AML-193 (cell line): ENCODE results near the gene BCKDHB.
A peak's percentile ranks its signal among the peaks of the same experiment; 100 is the strongest.
"Not testable (repeated sequence)": the region's sequence is repeated elsewhere in the genome, so short reads cannot be mapped to it uniquely, and the experiment has no call there.

Source experiments
- DNase-seq, 2 experiments: peaks; one replicate each; lab custom pipeline; 2025; lab: John Stamatoyannopoulos, UW

BCKDHB gene

DNA sequence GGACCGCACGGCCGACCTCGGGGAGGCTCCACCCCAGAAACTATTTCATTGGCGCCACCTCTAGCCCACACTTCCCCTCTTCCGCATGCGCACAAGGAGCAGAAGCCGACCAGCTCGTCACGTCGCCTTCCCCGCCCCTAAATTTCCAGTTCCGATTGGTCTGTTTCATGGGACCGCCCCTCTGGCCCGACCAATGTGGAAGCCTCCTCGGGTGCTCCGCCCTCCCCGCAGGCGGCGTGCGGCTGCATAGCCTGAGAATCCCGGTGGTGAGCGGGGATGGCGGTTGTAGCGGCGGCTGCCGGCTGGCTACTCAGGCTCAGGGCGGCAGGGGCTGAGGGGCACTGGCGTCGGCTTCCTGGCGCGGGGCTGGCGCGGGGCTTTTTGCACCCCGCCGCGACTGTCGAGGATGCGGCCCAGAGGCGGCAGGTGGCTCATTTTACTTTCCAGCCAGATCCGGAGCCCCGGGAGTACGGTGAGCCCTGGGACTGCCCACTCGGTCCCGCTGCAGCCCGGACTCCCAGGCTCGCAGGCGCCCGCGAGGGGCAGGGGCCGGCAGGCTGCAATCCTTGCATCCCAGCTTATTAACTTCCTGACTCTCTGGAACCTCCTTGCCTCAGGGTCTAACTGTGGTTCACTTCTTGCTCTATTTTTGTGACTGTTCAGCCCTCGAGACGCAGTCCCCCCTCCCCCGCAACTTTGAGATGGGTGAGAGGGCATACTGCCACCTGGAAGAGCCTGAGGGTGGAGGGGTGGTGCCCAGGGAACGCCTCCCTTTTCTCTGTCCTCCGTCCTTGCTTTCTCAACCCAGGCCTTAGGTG lies at the start of gene BCKDHB:
Gene BCKDHB (plus strand): TSS at position 254 of the 818 bp plus-strand sequence. CDS start 23 bp downstream, at position 277.
- peak; percentile 99 to 100 for DNase-seq

- DNase-seq = no peak
These were observed 45.7 kb upstream of the BCKDHB start for GRCh38 chr6:80060774-80061173.

GRCh38 chr6:80068146-80068545 lies 38.3 kb upstream of the BCKDHB start:
- not testable (repeated sequence) for DNase-seq

- not testable (repeated sequence) for DNase-seq
These were observed 36.0 kb upstream of the BCKDHB start for GRCh38 chr6:80070431-80070830.

GRCh38 chr6:80077067-80077466 lies 29.4 kb upstream of the BCKDHB start:
- DNase-seq = no peak

GRCh38 chr6:80088637-80089036 lies 17.8 kb upstream of the BCKDHB start:
- no peak for DNase-seq

- DNase-seq = no peak
These were observed 15.0 kb upstream of the BCKDHB start for GRCh38 chr6:80091506-80091905.

- DNase-seq = peak; percentile 38 to 67
These were observed 12.5 kb upstream of the BCKDHB start for GRCh38 chr6:80094017-80094416.

DNA sequence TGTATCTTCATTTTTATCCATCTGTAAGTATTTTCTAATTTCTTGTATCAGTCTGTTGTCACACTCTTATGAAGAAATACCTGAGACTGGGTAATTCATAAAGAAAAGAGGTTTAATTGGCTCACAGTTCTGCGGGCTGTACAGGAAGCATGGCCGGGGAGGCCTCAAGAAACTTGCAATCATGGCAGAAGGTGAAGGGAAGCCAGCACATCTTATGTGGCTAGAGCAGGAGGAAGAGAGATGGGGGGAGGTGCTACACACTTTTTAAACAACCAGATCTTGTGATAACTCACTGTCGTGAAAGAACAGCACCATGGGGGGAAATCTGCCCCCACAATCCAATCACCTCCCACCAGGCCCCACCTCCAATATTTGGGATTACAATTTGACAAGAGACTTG lies 10.9 kb upstream of the BCKDHB start:
- DNase-seq = no peak

- DNase-seq = no peak
These were observed 8.1 kb upstream of the BCKDHB start for GRCh38 chr6:80098392-80098791.

DNA sequence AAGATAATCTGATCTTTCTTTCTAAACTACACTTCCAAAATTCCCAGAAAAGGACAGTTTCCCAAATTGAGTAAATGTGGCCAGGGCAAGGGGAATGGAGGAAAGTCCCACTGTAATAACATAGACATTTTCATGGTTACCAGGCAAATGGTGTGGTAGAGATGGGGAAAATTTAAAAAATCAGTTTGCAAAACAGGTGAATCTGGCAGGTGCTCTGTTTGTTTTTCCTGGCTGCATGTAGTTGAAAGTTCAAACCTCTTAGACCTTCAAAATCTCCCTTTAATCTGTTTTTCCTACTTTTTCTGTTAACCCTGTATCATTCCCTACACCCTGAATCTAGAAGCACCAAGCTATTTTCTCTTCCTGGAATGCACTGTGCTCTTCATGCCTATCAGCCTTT lies 2.0 kb upstream of the BCKDHB start:
- DNase-seq = no peak

DNA sequence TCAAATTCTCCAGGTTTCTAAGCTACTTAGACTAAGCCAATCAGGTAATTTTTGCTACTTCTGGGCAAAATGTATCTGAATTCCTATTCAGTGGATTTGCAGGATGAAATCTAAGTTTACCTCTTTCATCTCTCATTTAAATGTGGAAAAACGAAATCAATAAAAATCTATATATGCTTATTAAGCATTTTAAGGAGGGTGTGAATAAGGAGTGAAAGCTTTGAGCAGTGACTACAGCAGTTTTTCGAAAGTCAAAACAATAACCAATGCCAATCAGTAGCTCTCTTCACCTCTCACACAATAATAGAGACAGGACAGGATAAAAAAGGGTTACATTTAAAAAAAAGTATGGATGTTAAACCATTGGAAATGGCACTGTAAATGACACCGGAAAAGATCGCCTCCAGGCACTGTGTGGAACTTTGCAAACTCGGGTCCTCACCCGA lies 476 bp upstream of the BCKDHB start:
- DNase-seq = no peak

DNA sequence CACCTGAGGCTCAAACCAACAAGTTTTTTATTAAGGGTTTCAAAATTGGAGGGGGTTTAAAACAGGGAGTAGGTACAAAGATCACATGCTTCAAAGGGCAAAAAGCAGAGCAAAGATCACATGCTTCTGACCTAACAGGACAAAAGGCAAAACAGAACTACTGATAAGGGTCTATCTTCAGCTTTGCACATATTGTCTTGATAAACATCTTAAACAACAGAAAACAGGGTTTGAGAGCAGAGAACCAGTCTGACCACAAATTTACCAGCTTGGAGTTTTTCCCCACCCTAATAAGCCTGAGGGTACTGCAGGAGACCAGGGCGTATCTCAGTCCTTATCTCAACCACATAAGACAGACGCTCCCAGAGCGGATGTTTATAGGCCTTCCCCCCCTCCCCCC lies 16.1 kb downstream of the BCKDHB start:
- not testable (repeated sequence) for DNase-seq

- no peak for DNase-seq
These were observed 20.3 kb downstream of the BCKDHB start for GRCh38 chr6:80126657-80127345.

DNA sequence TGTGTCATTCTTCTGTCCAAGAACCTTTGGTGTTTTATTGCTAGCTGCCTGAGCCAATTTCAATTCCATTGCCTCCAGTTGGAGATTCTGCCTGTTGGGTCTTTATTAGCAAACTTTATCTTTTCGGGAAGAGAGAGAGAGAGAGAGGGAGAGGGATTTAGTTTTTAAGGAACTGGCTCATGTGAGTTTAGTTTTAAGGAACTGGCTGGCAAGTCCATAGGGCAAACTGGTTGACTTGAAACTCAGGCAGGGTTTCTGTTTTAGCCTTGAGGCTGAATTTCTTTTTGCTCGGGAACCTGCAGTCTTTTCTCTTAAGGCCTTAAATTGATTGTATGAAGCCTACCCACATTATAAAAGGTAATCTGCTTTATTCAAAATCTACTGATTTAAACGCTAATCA lies 23.0 kb downstream of the BCKDHB start:
- DNase-seq = no peak

- peak; percentile 40 to 46 for DNase-seq
These were observed 26.5 kb downstream of the BCKDHB start for GRCh38 chr6:80133020-80133419.

DNA sequence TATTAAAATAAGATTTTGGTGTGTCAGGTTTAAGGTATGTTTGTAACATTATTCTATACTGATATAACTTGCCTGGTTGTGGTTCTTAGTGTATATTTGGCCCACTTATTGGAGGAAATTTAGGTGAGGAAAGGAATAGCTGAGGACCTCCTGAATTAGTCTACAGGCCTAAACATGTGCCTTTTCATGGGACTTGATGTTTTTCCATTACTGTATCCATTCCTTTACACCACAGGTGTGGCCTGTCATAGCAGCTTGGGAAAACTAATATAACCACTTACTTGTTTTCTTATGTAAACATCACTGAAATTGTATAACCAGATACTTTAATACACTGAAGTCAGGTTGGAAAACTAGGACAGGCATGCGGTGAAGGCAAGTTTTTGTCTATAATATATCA lies 27.6 kb downstream of the BCKDHB start:
- no peak for DNase-seq

GRCh38 chr6:80142586-80142985 lies 36.1 kb downstream of the BCKDHB start:
- no peak for DNase-seq

- peak; percentile 8 to 19 for DNase-seq
These were observed 37.0 kb downstream of the BCKDHB start for GRCh38 chr6:80143419-80143937.

DNA sequence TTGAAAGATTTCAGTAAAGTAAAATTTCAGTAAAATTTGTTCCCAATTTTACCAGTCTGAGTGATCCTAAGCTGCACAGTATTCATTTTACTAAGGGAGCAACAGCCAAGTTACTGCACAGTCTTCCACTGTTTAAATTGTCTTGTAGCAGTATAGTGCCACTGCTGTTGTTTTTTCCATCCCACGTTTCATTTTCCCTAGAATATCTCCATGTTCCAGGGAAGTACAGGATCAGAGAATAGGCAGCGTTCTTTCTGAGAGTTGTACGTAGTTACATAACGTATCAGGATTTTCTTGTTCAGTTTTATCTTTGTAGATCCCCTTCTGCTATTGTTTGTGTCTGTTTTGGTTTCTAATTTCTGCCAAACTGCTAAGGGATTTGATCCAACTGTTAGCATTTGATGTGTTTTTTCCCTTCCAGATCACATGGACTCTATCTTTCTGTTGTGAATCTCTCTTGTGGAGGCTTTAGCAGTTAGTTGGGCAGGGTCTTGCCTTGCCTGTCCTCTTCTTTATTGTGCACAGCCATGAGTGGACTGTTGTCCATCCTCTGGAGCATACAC lies 38.4 kb downstream of the BCKDHB start:
- no peak for DNase-seq

DNA sequence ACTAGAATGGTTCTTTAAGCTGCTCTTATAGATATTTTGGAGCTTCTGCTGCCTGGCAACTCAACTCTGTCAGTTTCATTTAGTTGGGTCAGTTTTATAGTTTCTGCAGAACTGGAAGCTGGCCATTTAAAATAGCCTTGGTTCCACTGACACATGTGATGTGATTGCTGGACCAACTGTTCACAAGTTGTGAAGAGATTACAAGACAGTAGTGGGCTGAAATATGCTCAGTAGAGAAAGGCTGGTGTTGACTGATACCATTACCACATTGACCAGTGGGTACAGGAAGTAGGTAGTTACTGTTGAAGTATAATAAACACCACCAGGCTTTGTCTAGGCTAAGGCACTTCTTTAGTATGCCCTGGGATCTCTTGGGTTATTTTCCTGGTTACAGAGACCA lies 39.0 kb downstream of the BCKDHB start:
- DNase-seq = no peak

GRCh38 chr6:80145921-80146320 lies 39.5 kb downstream of the BCKDHB start:
- DNase-seq = no peak

DNA sequence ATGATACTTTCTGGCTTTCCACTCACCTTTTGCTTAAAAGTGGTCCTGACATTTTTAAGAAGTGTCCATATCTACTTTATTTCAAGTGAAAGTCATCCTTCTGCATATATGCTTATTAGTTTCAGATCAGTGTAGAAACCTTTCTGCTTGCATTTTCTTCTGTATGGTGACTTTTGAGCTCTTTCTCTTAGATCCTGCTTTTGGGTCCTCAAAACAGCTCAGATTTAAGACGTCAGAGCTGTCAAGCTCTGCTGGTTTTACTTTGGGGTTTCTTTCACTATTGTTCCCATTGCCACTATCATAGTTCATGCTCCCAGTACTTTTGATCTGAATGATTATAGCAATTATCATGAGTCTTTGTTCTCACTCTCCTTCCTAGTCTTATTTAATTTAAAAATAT lies 41.7 kb downstream of the BCKDHB start:
- no peak for DNase-seq
